ENCODE data around the gene U2AF2.

U2AF2 gene

DNA sequence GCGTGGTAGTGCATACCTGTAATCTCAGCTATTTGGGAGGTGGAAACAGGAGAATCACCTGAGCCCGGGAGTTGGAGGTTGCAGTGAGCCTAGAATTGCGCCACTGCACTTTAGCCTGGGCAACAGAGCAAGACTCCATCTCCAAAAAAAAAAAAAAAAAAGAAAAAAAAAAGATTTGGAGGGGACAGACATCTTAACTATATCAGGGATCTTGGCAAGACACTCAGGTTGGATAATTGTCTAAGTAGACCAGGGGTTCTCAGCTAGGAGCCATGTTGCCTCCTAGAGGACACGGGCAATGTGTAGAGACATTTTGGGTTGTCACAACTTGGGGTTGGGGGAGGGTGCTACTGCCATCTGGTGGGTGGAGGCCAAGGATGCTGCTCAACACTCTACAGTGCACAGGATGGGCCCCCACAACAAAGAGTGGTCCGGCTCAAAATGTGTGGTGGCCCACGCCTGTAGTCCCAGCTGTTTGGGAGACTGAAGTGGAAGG lies 15.9 kb upstream of the U2AF2 start (continued):
- no peak for TF ChIP-seq ZNF776 (tag by site-specific recombination; IDR thresholded peaks at IDR 0.05; ENCODE audit: borderline replicate concordance)
- no peak for TF ChIP-seq ZNF621 (tag by site-specific recombination; IDR thresholded peaks at IDR 0.05)
- no peak for TF ChIP-seq ZNF138 (tag by site-specific recombination; IDR thresholded peaks at IDR 0.05; ENCODE audit: borderline replicate concordance)
- TF ChIP-seq, protein P1, sequence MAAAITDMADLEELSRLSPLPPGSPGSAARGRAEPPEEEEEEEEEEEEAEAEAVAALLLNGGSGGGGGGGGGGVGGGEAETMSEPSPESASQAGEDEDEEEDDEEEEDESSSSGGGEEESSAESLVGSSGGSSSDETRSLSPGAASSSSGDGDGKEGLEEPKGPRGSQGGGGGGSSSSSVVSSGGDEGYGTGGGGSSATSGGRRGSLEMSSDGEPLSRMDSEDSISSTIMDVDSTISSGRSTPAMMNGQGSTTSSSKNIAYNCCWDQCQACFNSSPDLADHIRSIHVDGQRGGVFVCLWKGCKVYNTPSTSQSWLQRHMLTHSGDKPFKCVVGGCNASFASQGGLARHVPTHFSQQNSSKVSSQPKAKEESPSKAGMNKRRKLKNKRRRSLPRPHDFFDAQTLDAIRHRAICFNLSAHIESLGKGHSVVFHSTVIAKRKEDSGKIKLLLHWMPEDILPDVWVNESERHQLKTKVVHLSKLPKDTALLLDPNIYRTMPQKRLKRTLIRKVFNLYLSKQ (tag by site-specific recombination; IDR thresholded peaks at IDR 0.05; ENCODE audit: borderline replicate concordance) = no peak
- TF ChIP-seq ZNF624 (tag by site-specific recombination; IDR thresholded peaks at IDR 0.05) = no peak
- TF ChIP-seq ZSCAN16 (tag by site-specific recombination; IDR thresholded peaks at IDR 0.05) = no peak
- no peak for TF ChIP-seq ZNF530 (tag by site-specific recombination; IDR thresholded peaks at IDR 0.05; ENCODE audit: low read depth)
- TF ChIP-seq WT1 (tag by site-specific recombination; IDR thresholded peaks at IDR 0.05) = no peak
- no peak for TF ChIP-seq KLF17 (tag by site-specific recombination; IDR thresholded peaks at IDR 0.05)
- no peak for TF ChIP-seq ZNF404 (tag by site-specific recombination; IDR thresholded peaks at IDR 0.05)
- TF ChIP-seq TRIM28 (IDR thresholded peaks at IDR 0.05; ENCODE audit: borderline replicate concordance, low read length) = no peak
- TF ChIP-seq SETDB1 (IDR thresholded peaks at IDR 0.05; ENCODE audit: insufficient read length, low read length) = no peak
- TF ChIP-seq ZNF426 (tag by site-specific recombination; IDR thresholded peaks at IDR 0.05) = no peak
- 0 out of 2 replicates have a peak, but pooled peaks have one; percentile 48 for TF ChIP-seq ZNF561 (tag by site-specific recombination; IDR thresholded peaks at IDR 0.05; ENCODE audit: borderline replicate concordance)
- no peak for TF ChIP-seq ZNF302 (tag by site-specific recombination; IDR thresholded peaks at IDR 0.05; ENCODE audit: low read depth)
- no peak for TF ChIP-seq OVOL3 (tag by site-specific recombination; IDR thresholded peaks at IDR 0.05)
- no peak for TF ChIP-seq BCL11B (tag by site-specific recombination; IDR thresholded peaks at IDR 0.05; ENCODE audit: low read depth)
- TF ChIP-seq ZNF140 (tag by site-specific recombination; IDR thresholded peaks at IDR 0.05) = no peak
- TF ChIP-seq ZBTB8A (tag by site-specific recombination; IDR thresholded peaks at IDR 0.05) = no peak
- no peak for TF ChIP-seq GLI2 (tag by site-specific recombination; IDR thresholded peaks at IDR 0.05; ENCODE audit: borderline replicate concordance, low read depth)
- no peak for TF ChIP-seq ZNF114 (tag by site-specific recombination; IDR thresholded peaks at IDR 0.05)
- no peak for TF ChIP-seq ZNF585B (tag by site-specific recombination; IDR thresholded peaks at IDR 0.05)
- no peak for TF ChIP-seq ZNF211 (tag by site-specific recombination; IDR thresholded peaks at IDR 0.05; ENCODE audit: low read depth)
- TF ChIP-seq ZFP3 (tag by site-specific recombination; IDR thresholded peaks at IDR 0.05; ENCODE audit: low read depth) = no peak
- TF ChIP-seq, protein P2, sequence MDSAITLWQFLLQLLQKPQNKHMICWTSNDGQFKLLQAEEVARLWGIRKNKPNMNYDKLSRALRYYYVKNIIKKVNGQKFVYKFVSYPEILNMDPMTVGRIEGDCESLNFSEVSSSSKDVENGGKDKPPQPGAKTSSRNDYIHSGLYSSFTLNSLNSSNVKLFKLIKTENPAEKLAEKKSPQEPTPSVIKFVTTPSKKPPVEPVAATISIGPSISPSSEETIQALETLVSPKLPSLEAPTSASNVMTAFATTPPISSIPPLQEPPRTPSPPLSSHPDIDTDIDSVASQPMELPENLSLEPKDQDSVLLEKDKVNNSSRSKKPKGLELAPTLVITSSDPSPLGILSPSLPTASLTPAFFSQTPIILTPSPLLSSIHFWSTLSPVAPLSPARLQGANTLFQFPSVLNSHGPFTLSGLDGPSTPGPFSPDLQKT (IDR thresholded peaks at IDR 0.05; ENCODE audit: borderline replicate concordance, low read depth, low read length) = no peak
- TF ChIP-seq ZBTB17 (tag by site-specific recombination; IDR thresholded peaks at IDR 0.05) = peak; percentile 38
- TF ChIP-seq, protein P3, sequence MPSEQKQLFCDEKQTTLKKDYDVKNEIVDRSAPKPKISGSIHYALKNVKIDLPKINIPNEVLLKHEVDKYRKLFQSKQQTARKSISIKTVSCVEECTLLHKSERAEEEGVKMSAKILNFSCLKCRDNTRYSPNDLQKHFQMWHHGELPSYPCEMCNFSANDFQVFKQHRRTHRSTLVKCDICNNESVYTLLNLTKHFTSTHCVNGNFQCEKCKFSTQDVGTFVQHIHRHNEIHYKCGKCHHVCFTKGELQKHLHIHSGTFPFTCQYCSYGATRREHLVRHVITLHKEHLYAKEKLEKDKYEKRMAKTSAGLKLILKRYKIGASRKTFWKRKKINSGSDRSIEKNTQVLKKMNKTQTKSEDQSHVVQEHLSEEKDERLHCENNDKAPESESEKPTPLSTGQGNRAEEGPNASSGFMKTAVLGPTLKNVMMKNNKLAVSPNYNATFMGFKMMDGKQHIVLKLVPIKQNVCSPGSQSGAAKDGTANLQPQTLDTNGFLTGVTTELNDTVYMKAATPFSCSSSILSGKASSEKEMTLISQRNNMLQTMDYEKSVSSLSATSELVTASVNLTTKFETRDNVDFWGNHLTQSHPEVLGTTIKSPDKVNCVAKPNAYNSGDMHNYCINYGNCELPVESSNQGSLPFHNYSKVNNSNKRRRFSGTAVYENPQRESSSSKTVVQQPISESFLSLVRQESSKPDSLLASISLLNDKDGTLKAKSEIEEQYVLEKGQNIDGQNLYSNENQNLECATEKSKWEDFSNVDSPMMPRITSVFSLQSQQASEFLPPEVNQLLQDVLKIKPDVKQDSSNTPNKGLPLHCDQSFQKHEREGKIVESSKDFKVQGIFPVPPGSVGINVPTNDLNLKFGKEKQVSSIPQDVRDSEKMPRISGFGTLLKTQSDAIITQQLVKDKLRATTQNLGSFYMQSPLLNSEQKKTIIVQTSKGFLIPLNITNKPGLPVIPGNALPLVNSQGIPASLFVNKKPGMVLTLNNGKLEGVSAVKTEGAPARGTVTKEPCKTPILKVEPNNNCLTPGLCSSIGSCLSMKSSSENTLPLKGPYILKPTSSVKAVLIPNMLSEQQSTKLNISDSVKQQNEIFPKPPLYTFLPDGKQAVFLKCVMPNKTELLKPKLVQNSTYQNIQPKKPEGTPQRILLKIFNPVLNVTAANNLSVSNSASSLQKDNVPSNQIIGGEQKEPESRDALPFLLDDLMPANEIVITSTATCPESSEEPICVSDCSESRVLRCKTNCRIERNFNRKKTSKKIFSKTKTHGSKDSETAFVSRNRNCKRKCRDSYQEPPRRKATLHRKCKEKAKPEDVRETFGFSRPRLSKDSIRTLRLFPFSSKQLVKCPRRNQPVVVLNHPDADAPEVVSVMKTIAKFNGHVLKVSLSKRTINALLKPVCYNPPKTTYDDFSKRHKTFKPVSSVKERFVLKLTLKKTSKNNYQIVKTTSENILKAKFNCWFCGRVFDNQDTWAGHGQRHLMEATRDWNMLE (tag by site-specific recombination; conservative IDR thresholded peaks at IDR 0.05; ENCODE audit: low read depth) = peak; percentile 73
- no peak for TF ChIP-seq ZNF596 (tag by site-specific recombination; IDR thresholded peaks at IDR 0.05)
- no peak for TF ChIP-seq ZNF16 (tag by site-specific recombination; IDR thresholded peaks at IDR 0.05; ENCODE audit: low read depth)
- no peak for TF ChIP-seq ZNF112 (tag by site-specific recombination; IDR thresholded peaks at IDR 0.05)
- no peak for TF ChIP-seq ZFP41 (tag by site-specific recombination; IDR thresholded peaks at IDR 0.05; ENCODE audit: borderline replicate concordance)
- peak; percentile 88 for TF ChIP-seq CTCF (tag by site-specific recombination; IDR thresholded peaks at IDR 0.05)

Data from HEK293 (cell line).